GM21447 (cell line): ENCODE results near the gene ATAD3B.
"Not testable (repeated sequence)": the region's sequence is repeated elsewhere in the genome, so short reads cannot be mapped to it uniquely, and the experiment has no call there.

Experiments used
- ATAC-seq: cut with Tn5 transposase; IDR thresholded peaks from one replicate; pipeline ENCODE4 v1.9.1; 2021; ENCODE audit not compliant: unreplicated experiment

ATAD3B gene

GRCh38 chr1:1450616-1451015, 20.9 kb upstream of the ATAD3B start:
- not testable (repeated sequence) for ATAC-seq

- ATAC-seq, result no peak
Observed at GRCh38 chr1:1451696-1452364, 19.7 kb upstream of the ATAD3B start.

GRCh38 chr1:1452365-1452739, 19.2 kb upstream of the ATAD3B start:
- not testable (repeated sequence) for ATAC-seq

- no peak for ATAC-seq
Observed at GRCh38 chr1:1452882-1453281, 18.7 kb upstream of the ATAD3B start.

GRCh38 chr1:1454286-1455056, 17.1 kb upstream of the ATAD3B start:
- ATAC-seq, result not testable (repeated sequence)

- ATAC-seq, result no peak
Observed at GRCh38 chr1:1455366-1455884, 16.1 kb upstream of the ATAD3B start.

- not testable (repeated sequence) for ATAC-seq
Observed at GRCh38 chr1:1455934-1456333, 15.6 kb upstream of the ATAD3B start.

- ATAC-seq, result not testable (repeated sequence)
Observed at GRCh38 chr1:1456683-1457255, 14.8 kb upstream of the ATAD3B start.

GRCh38 chr1:1459156-1459555, 12.4 kb upstream of the ATAD3B start:
- not testable (repeated sequence) for ATAC-seq

GRCh38 chr1:1459711-1460110, 11.9 kb upstream of the ATAD3B start:
- ATAC-seq, result not testable (repeated sequence)

GRCh38 chr1:1460540-1461130, 10.9 kb upstream of the ATAD3B start:
- no peak for ATAC-seq

GRCh38 chr1:1461721-1462317, 9.7 kb upstream of the ATAD3B start:
- no peak for ATAC-seq

- ATAC-seq, result no peak
Observed at GRCh38 chr1:1462318-1462966, 9.1 kb upstream of the ATAD3B start.

- ATAC-seq, result no peak
Observed at GRCh38 chr1:1463312-1463711, 8.3 kb upstream of the ATAD3B start.

GRCh38 chr1:1468196-1468985, 3.2 kb upstream of the ATAD3B start:
- ATAC-seq, result not testable (repeated sequence)

GRCh38 chr1:1470626-1471388, 758 bp upstream of the ATAD3B start:
- no peak for ATAC-seq

- ATAC-seq, result peak; percentile 21
Observed at GRCh38 chr1:1472053-1472876, 700 bp downstream of the ATAD3B start.

- ATAC-seq, result not testable (repeated sequence)
Observed at GRCh38 chr1:1476011-1476410, 4.4 kb downstream of the ATAD3B start.
